Measurements from ENCODE around the gene ROBO4.

- TF ChIP-seq EZH2 (conservative IDR thresholded peaks at IDR 0.05; ENCODE audit: low read depth, low read length): no peak
- TF ChIP-seq ETV6 (CRISPR knock-in tag; conservative IDR thresholded peaks at IDR 0.05): no peak
- no peak for TF ChIP-seq CTCF (CRISPR knock-in tag; IDR thresholded peaks at IDR 0.05)
- TF ChIP-seq KMT2A (CRISPR knock-in tag; IDR thresholded peaks at IDR 0.05): no peak
- no peak for TF ChIP-seq ADNP (CRISPR knock-in tag; IDR thresholded peaks at IDR 0.05)
- no peak for TF ChIP-seq NR2F6 (IDR thresholded peaks at IDR 0.05)
- TF ChIP-seq NR2F6 (CRISPR knock-in tag; IDR thresholded peaks at IDR 0.05): no peak
Measured at GRCh38 chr11:124941703-124942102, 44.0 kb upstream of the ROBO4 start.

Measured in HepG2 (cell line).